HG02763 (cell line): Measurements from ENCODE around the gene ZKSCAN8.
A peak's percentile ranks its signal among the peaks of the same experiment; 100 is the strongest.
"Not testable (repeated sequence)": the region's sequence is repeated elsewhere in the genome, so short reads cannot be mapped to it uniquely, and the experiment has no call there.

Source experiments
- ATAC-seq: cut with Tn5 transposase; IDR thresholded peaks from one replicate; pipeline ENCODE4 v1.9.1; 2021; ENCODE audit warnings: mild to moderate bottlenecking, moderate library complexity; ENCODE audit not compliant: unreplicated experiment

The ZKSCAN8 gene

GRCh38 chr6:28141500-28142329, at the start of gene ZKSCAN8:
TSS of gene ZKSCAN8 (plus strand) at chr6:28141883. CDS start at chr6:28148408, 6,525 bp downstream.
- peak; percentile 84 for ATAC-seq

- not testable (repeated sequence) for ATAC-seq
Observed at GRCh38 chr6:28102222-28102621, 39.5 kb upstream of the ZKSCAN8 start.

DNA sequence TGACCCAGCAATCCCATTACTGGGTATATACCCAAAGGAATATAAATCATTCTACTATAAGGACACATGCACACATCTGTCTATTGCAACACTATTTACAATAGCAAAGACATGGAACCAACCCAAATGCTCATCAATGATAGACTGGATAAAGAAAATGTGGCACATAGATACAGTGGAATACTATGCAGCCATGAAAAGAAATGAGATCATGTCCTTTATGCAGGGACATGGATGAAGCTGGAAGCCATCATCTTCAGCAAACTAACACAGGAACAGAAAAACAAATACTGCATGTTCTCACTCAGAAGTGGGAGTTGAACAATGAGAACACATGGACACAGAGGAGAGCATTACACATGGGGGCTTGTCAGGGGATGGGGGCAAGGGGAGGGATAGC, 39.0 kb upstream of the ZKSCAN8 start:
- not testable (repeated sequence) for ATAC-seq

DNA sequence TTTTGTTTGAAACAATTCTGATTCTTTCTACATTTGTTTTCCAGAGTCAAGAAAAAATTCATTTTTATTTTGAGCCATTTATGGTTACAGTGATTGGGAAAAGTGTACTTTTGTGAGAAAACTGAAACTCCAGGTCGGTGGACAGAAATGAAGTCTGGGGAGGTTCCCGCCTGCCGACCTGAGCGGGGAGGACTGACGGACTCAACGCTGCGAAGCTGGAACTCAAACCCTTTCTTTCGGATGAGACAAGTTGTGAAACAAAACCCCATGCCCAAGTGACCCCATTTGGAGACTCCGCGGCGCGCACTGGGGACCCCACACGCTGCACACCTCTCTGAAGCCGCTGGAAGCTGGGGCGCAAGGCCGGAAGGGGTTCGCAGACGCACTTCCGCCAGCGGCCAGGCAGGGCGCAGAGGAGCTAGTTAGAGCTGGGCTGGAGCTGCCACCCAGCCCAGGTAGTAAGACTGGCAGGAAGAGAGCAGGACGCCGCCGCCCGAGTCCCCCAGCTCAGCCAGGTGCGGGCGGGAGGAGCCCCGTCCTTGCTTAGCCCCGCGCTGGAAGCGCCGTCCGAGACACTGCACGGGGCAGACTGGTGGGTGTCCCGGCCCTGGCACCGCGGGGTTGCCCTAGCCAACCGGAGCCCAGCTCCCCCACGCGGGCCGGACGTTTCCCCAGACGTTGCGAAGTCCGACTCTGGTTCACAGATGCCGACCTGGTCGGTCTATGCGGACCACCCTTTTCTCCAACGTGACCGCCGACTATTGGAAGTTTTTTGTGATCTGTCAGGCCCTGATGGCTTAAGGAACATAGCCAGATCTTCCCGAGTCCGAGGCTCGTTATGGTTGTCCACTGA, 37.1 kb upstream of the ZKSCAN8 start:
- peak; percentile 97 for ATAC-seq

DNA sequence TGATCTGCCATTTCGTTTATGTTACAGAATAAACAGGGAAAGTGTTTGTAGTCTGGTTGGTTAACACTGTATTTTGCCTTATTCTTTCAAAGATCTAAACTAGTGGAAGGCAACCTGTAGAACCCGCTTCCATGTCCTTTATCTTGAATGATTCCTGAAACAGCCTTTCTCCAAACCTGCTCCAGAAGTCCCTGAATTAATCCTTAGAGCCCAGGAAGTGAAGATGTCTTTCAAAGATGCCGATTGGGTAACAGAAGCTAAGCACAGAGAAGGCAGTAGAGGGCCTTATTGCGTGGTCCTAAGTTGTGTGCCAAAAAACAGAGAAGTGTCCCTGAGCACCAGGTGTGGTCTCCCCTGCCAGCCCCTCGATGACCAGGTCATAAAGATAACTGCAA, 36.4 kb upstream of the ZKSCAN8 start:
- no peak for ATAC-seq

- no peak for ATAC-seq
Observed at GRCh38 chr6:28107506-28107905, 34.2 kb upstream of the ZKSCAN8 start.

DNA sequence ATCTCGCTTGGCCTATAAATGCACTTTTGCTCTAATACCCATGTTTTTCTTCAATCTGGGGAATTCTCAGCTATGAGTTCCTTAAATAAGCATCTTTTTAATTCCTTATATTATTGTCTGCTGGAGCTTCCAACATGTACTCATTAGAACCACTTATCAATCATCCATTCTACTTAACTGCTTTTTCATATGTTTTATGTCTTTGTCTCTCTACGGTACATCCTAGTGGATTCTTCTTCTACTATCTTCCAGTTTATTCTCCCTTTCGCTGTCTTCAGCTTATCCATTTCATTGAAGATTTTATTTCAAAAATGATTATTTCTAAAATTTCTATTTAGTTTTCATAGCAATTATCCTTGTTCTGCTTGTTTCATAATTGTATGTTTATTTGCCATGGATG, 29.7 kb upstream of the ZKSCAN8 start:
- ATAC-seq = no peak

GRCh38 chr6:28115799-28116198, 25.9 kb upstream of the ZKSCAN8 start:
- ATAC-seq = no peak

DNA sequence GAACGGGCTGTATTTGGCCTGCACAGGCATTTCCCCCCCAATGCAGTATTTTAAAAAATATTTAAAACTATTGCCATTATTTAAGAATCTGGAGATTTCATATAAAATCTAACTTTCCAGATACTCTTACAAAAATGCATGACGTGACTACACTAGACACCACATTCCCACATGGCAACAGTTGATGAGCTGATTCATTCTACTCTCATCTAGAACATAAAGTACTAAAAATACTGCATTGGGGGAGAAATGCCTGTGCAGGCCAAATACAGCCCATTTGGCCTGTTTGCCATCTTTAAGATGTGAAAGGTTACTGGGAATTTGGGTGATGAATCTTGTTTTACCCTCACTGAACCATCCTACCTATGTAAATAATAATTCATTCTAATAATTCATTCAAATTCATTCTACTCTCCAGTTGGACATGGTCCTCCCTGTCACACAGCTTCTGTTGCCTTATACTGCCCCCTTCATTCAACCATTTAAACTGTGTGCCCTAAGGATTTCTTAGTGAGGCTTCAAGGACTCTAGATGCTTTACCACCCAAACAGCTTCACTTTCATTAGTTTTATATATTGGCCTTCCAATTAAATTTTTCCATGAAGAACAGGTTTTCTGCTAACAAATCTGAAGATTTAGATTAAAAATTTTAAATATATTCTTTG, 24.2 kb upstream of the ZKSCAN8 start:
- no peak for ATAC-seq

- ATAC-seq = no peak
Observed at GRCh38 chr6:28118217-28118616, 23.5 kb upstream of the ZKSCAN8 start.

GRCh38 chr6:28121876-28122275, 19.8 kb upstream of the ZKSCAN8 start:
- ATAC-seq = no peak

GRCh38 chr6:28122283-28122682, 19.4 kb upstream of the ZKSCAN8 start:
- ATAC-seq = not testable (repeated sequence)

GRCh38 chr6:28124350-28124970, 17.2 kb upstream of the ZKSCAN8 start, which contains the start of gene ZSCAN16:
TSS of gene ZSCAN16 (plus strand) at chr6:28124609. CDS start at chr6:28125444, 835 bp downstream.
- ATAC-seq = peak; percentile 94

DNA sequence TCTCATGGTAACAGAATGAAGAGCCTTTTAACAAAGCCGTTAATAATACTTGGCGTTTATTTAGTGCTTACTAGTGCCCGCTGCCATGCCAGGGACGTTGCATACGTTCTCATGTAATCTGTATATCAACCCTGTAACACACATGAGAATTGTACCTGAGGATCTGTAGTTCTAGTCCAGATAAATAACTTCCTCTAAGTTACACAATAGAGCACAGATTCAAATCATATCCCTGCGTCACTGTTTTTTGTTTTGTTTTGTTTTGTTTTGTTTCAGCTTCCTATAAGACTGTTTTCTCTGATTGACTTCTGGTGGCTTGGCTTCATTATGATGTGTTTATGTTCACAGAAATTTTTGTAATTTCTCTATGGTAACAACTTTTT, 16.7 kb upstream of the ZKSCAN8 start:
- no peak for ATAC-seq

GRCh38 chr6:28125401-28125800, 16.3 kb upstream of the ZKSCAN8 start:
- ATAC-seq = no peak

GRCh38 chr6:28134015-28134414, 7.7 kb upstream of the ZKSCAN8 start:
- no peak for ATAC-seq

DNA sequence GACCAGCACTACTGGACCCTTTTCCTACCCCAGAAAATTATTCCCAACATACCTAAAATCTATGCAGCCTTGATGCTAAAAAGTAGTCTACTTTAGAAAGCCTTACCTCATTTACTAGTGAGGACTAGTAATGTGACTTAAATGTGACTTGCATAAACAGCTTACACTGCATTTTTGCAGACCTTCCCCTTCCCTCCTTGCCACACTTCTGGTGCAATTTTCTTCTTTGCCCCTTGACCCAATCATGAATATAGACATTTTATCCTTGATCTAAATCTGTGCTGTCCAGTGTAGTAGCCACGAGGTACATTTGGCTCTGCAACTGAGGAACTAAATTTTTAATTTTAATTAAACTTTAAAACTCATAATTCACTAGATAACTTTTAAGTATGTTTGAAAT, 7.0 kb upstream of the ZKSCAN8 start:
- no peak for ATAC-seq

DNA sequence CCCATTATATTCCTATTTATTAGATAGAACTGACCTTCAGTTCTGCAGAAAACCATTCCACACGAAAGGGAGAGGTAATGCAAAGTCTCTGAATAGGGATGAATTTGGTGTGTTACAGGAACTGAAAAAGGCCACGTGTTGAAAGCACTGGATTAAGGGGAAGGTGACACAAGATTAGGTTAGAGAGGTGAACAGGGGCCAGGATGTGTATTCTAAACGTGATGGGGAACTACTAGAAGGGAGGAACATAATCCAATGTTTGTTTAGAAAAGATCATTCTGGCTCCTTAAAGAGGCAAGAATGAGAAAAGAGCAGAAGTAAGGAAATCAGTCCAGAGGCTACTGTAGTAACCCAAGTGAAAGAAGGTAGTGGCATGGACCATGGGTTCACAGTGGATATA, 6.3 kb upstream of the ZKSCAN8 start:
- no peak for ATAC-seq

GRCh38 chr6:28136585-28137504, 4.8 kb upstream of the ZKSCAN8 start:
- ATAC-seq = peak; percentile 49

DNA sequence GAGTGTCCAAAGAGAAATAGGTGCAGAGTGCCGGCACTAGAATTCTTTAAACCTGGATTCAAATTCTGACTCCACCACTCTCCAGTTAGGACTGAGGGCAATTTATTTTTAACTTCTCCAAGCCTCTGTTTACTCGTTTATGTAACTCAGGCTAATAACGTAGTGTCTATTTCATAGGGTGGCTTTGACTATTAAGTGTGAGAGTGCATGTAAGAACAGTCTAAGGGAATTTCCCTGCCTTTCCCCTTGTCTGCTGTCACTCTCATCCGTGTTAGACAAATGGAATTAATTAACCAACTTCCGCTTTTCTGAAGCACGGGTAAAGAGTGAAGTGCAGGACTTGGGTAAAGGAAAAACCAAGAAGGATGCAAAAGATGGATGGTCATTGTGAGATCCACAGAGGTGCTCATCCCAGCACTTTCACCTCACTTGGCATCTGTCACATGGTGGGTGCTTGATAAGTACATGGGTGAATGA, 4.1 kb upstream of the ZKSCAN8 start:
- no peak for ATAC-seq
